K562 (cell line): Measurements from ENCODE around the gene PTPRT. TPM values are rescaled to one million over a fixed set of nuclear protein-coding genes. Genes with fewer than 3 reads are reported as not detected.

Source experiments
- ATAC-seq: fragments of 200-7000 bp; cut with Tn5 transposase; 3 replicates; pipeline ENCODE4 v1.9.1; 2020; ENCODE audit warnings: moderate library complexity
- BruUV-seq: library from RNA; stranded (reverse); fragments of 400-500 nt; replicated peaks from 2 replicates; lab custom pipeline; 2021; lab: Mats Ljungman, UMichigan
- CTCF ChIA-PET: fragments of 300-600 bp; formaldehyde crosslinking; extraction: SDS; loops from one replicate; lab custom pipeline; 2021; ENCODE audit warnings: low intra/inter-chr PET ratio; lab: Yijun Ruan, JAX
- POLR2A ChIA-PET: fragments of 300-600, 350-650 bp; sonication (Branson Sonifier 250); formaldehyde crosslinking; extraction: SDS; loops from one replicate; lab custom pipeline; 2021; ENCODE audit warnings: antibody characterized with exemption, inconsistent platforms; lab: Yijun Ruan, JAX
- DNase-seq, 4 experiments: peaks; one replicate each; pipeline versions ENCODE4 v3.0.0 to v3.0.0-alpha.2; 2011 to 2018; ENCODE audit warnings: low spot score in 3 of 4, mixed read lengths in 3 of 4; ENCODE audit errors: extremely low read depth in 1 of 4
- FAIRE-seq: peaks from 2 replicates; lab custom pipeline; 2011; peaks lifted over from hg19 to GRCh38; lab: Jason Lieb, UNC
- H2AFZ ChIP-seq: 2 replicates; pipeline ENCODE4 v1.6.0; 2011; ENCODE audit warnings: low read depth, low read length, control low read depth, inconsistent platforms
- H3K27ac ChIP-seq: fragments of 200-600 bp; 3 replicates; pipeline ENCODE4 v1.8.0; 2011; ENCODE audit warnings: low read depth, mild to moderate bottlenecking, control low read depth, inconsistent platforms, low read length, moderate library complexity, mixed read lengths; ENCODE audit errors: extremely low read depth
- H3K27me3 ChIP-seq, 2 experiments: fragments of 300-600 bp in 1 of 2; 2 replicates in 1 of 2; 3 replicates in 1 of 2; pipeline versions ENCODE4 v1.6.0 to v1.8.0; 2011; ENCODE audit warnings: inconsistent platforms in 2 of 2, low read length in 2 of 2, mild to moderate bottlenecking in 1 of 2, mixed read lengths in 1 of 2, moderate library complexity in 1 of 2; ENCODE audit not compliant: control insufficient read depth in 2 of 2, insufficient read depth in 2 of 2
- H3K36me3 ChIP-seq: fragments of 300-600 bp; 3 replicates; pipeline ENCODE4 v1.8.0; 2011; ENCODE audit warnings: mild to moderate bottlenecking, low read length, inconsistent platforms; ENCODE audit not compliant: control insufficient read depth, insufficient read depth
- H3K4me1 ChIP-seq, 2 experiments: fragments of 200-600 bp in 1 of 2; replicated peaks in 1 of 2; 2 replicates in 1 of 2; 3 replicates in 1 of 2; pipeline versions ENCODE4 v1.5.1 to v1.8.0; 2011; ENCODE audit warnings: inconsistent platforms in 2 of 2, low read length in 2 of 2, mild to moderate bottlenecking in 1 of 2, mixed read lengths in 1 of 2, moderate library complexity in 1 of 2; ENCODE audit not compliant: control insufficient read depth in 2 of 2, insufficient read depth in 2 of 2
- H3K4me2 ChIP-seq: 2 replicates; pipeline ENCODE4 v1.6.1; 2011; ENCODE audit warnings: low read length, control low read depth, inconsistent platforms, mixed read lengths; ENCODE audit not compliant: insufficient read depth
- H3K4me3 ChIP-seq: fragments of 200-600 bp; sonication (generic), shearing (Covaris generic); 2 replicates; pipeline ENCODE4 v1.5.1; 2016; ENCODE audit warnings: control low read depth, inconsistent platforms
- H3K79me2 ChIP-seq: fragments of 200-600 bp; 3 replicates; pipeline ENCODE4 v1.8.0; 2011; ENCODE audit warnings: low read length, inconsistent platforms; ENCODE audit not compliant: control insufficient read depth, insufficient read depth
- H3K9ac ChIP-seq, 2 experiments: 2 replicates each; pipeline versions ENCODE4 v1.6.0 to v1.6.1; 2011; ENCODE audit warnings: low read depth in 2 of 2, low read length in 2 of 2, control low read depth in 1 of 2, inconsistent platforms in 1 of 2, mild to moderate bottlenecking in 1 of 2, mixed read lengths in 1 of 2; ENCODE audit not compliant: insufficient read depth in 1 of 2
- H3K9me1 ChIP-seq: one replicate; pipeline ENCODE4 v1.6.0; 2011; ENCODE audit warnings: inconsistent platforms, mild to moderate bottlenecking, low read length, moderate library complexity; ENCODE audit not compliant: control insufficient read depth, insufficient read depth
- H3K9me3 ChIP-seq: replicated peaks from 2 replicates; pipeline ENCODE4 v1.5.1; 2011; ENCODE audit warnings: low read depth, low read length, inconsistent platforms; ENCODE audit not compliant: control insufficient read depth, insufficient read depth
- H4K20me1 ChIP-seq: replicated peaks from 2 replicates; pipeline ENCODE4 v1.6.1; 2011; ENCODE audit warnings: low read length, inconsistent platforms, mixed read lengths; ENCODE audit not compliant: control insufficient read depth, insufficient read depth
- AFF4 ChIP-seq: sonication (generic); formaldehyde crosslinking; IDR thresholded peaks from 2 replicates; pipeline ENCODE4 v1.8.0; 2023; ENCODE audit warnings: mild to moderate bottlenecking, missing genetic modification reagents
- CBX5 ChIP-seq: IDR thresholded peaks from 2 replicates; pipeline ENCODE4 v1.6.1; 2014; ENCODE audit warnings: low read depth, borderline replicate concordance
- FOXP1 ChIP-seq: sonication (generic); formaldehyde crosslinking; IDR thresholded peaks from 2 replicates; pipeline ENCODE4 v1.8.0; 2022; ENCODE audit warnings: mild to moderate bottlenecking, missing genetic modification reagents
- HMGN3 ChIP-seq: IDR thresholded peaks from 2 replicates; pipeline ENCODE4 v1.6.1; 2011; ENCODE audit warnings: borderline replicate concordance, low read depth, mild to moderate bottlenecking, mixed read lengths, low read length; ENCODE audit not compliant: insufficient read length; ENCODE audit errors: extremely low read depth
- HNRNPH1 ChIP-seq: fragments of 200-400 bp; formaldehyde crosslinking; optimal IDR thresholded peaks from 2 replicates; pipeline ENCODE3; 2017; ENCODE audit warnings: low read depth, mild to moderate bottlenecking, low read length, moderate library complexity
- MCM7 ChIP-seq, 2 experiments: fragments of 450-650 bp; IDR thresholded peaks; 2 replicates each; pipeline ENCODE4 v1.6.1; 2016 to 2018
- MEF2A ChIP-seq: IDR thresholded peaks from 2 replicates; pipeline ENCODE4 v1.6.1; 2011; ENCODE audit warnings: low read depth, mild to moderate bottlenecking, low read length, moderate library complexity; ENCODE audit not compliant: control insufficient read depth
- NCOA1 ChIP-seq: fragments of 450-650 bp; IDR thresholded peaks from 2 replicates; pipeline ENCODE4 v1.6.1; 2016; ENCODE audit warnings: low read depth
- RFX1 ChIP-seq: fragments of 450-650 bp; IDR thresholded peaks from 2 replicates; pipeline ENCODE4 v1.6.1; 2016; ENCODE audit warnings: mild to moderate bottlenecking, moderate library complexity
- SIN3B ChIP-seq: fragments of 450-650 bp; IDR thresholded peaks from 2 replicates; pipeline ENCODE4 v1.6.1; 2017; ENCODE audit warnings: low read depth, mild to moderate bottlenecking, moderate library complexity
- SMAD4 ChIP-seq: fragments of 250-450 bp; sonication (Bioruptor Pico); conservative IDR thresholded peaks from 2 replicates; pipeline ENCODE4 v1.8.0; 2021; ENCODE audit warnings: inconsistent platforms, mild to moderate bottlenecking, moderate library complexity
- TBP ChIP-seq: optimal IDR thresholded peaks from 2 replicates; pipeline ENCODE3; 2011; ENCODE audit warnings: low read depth, low read length, improper control_type of control experiment
- ZNF408 ChIP-seq: fragments of 250-450 bp; sonication (Bioruptor Pico); IDR thresholded peaks from 2 replicates; pipeline ENCODE4 v1.4.0; 2020; ENCODE audit warnings: low read depth, mild to moderate bottlenecking, moderate library complexity
- WGBS: fragments of 100-300 bp; shearing (Covaris generic); methylation state at CpG from one replicate; pipeline ENCODE4 v1.1.6; 2016; ENCODE audit warnings: low coverage, mixed read lengths; ENCODE audit not compliant: insufficient coverage; ENCODE audit errors: missing lambda C conversion rate; 5-methylcytosine and 5-hydroxymethylcytosine counted together
- in situ Hi-C: fragments of 300-500 bp; cut with MboI; formaldehyde crosslinking; loops from 4 replicates; pipeline ENCODE4 v1.15.0; 2018; ENCODE audit warnings: inconsistent platforms, mixed read lengths
- intact Hi-C: fragments of 100-400 bp; cut with micrococcal nuclease; formaldehyde crosslinking; loops from 2 replicates; pipeline ENCODE4 v1.14.2; 2022
- polyA plus RNA-seq, 8 experiments: library from polyadenylated mRNA; depleted of rRNA in 4 of 8; stranded (reverse) in 5 of 8; unstranded in 3 of 8; fragments of >200 nt; fragmentation: Nextera tagmentation in 2 of 8; fragmentation: Illumina TruSeq in 1 of 8; extraction: Ambion mirVana in 2 of 8; extraction: Trizol in 1 of 8; gene quantifications; 2 replicates each; pipeline versions ENCODE4 v1.2.1 to v1.2.3, GENCODE V29; 2011 to 2014; ENCODE audit warnings: inconsistent platforms in 1 of 8, missing spikeins in 1 of 8
- total RNA-seq, 7 experiments: library from RNA; depleted of rRNA in 6 of 7; stranded (reverse); fragments of >200 nt in 6 of 7; fragmentation: Illumina TruSeq in 2 of 7; extraction: Trizol in 2 of 7; gene quantifications; 2 replicates each; pipeline versions ENCODE4 v1.2.1 to v1.2.3, GENCODE V29; 2011 to 2021; ENCODE audit warnings: low replicate concordance in 1 of 7

Gene PTPRT
- total and polyA plus RNA-seq, 9 of the 15 experiments (the other 6 are each of a cell fraction or from before 2014, with no cell fraction given) = not detected

GRCh38 chr20:42836339-42836738 lies 353.4 kb downstream of the PTPRT start:
- intact Hi-C loops = no loop called here
- ChIA-PET CTCF (no interaction called here), POLR2A (interaction anchor here (0.7 kb wide), 1 partner anchor 67 kb away, joined by 4 read pairs; no protein-coding TSS in a partner anchor)
- H3K4me2 ChIP-seq = no peak overlapping the region
- H4K20me1 ChIP-seq = no peaks in the 10 kb centered on the region
- no peak overlapping the region for H3K9ac ChIP-seq
- no peaks in the 10 kb centered on the region for H3K4me1 ChIP-seq
- no peak overlapping the region for H3K27ac ChIP-seq
- no peak for TF ChIP-seq HMGN3
- no peak for TF ChIP-seq CBX5
- TF ChIP-seq HNRNPH1 = no peak
- TF ChIP-seq RFX1 = no peak
- TF ChIP-seq SMAD4 (CRISPR knock-in tag) = no peak
- TF ChIP-seq FOXP1 (CRISPR knock-in tag) = no peak
- TF ChIP-seq SIN3B = no peak
- no peak for TF ChIP-seq AFF4 (CRISPR knock-in tag)
- TF ChIP-seq NCOA1 = no peak
- no peak for TF ChIP-seq TBP
- no peak for TF ChIP-seq ZNF408
- TF ChIP-seq MEF2A = no peak
- no peak for TF ChIP-seq MCM7 (IDR thresholded peaks at IDR 0.05)
- TF ChIP-seq, all 486 proteins: peak for 0
- DNase-seq (no peak), FAIRE-seq (no peak), ATAC-seq (no peak)
- Histone ChIP-seq H3K36me3 (no peaks in the 10 kb centered on the region), H3K4me3 (no peak overlapping the region), H2AFZ (no peak overlapping the region), H3K9me3 (no peaks in the 10 kb centered on the region), H3K27me3 (no peaks in the 10 kb centered on the region), H3K9me1 (no peaks in the 10 kb centered on the region), H3K79me2 (no peaks in the 10 kb centered on the region)
- WGBS = 0% methylated on average over 5 of the region's 5 CpGs
- no TSS peak for BruUV-seq
- in situ Hi-C loops = no loop called here
